HAP-1 (cell line): ENCODE results near the gene EVA1C.

Experiments used
- DNase-seq, 2 experiments: peaks; one replicate each; pipeline ENCODE4 v3.0.0-alpha.2; 2016 to 2020; ENCODE audit warnings: low spot score in 2 of 2
- H3K27me3 ChIP-seq: fragments of 250-450 bp; sonication (Bioruptor Pico); 2 replicates; pipeline ENCODE4 v1.5.1; 2020; ENCODE audit warnings: low read depth, mild to moderate bottlenecking, moderate library complexity
- H3K36me3 ChIP-seq: fragments of 250-450 bp; sonication (Bioruptor Pico); replicated peaks from 2 replicates; pipeline ENCODE4 v1.5.1; 2020; ENCODE audit warnings: mild to moderate bottlenecking
- H3K4me1 ChIP-seq: fragments of 250-450 bp; sonication (Bioruptor Pico); 2 replicates; pipeline ENCODE4 v1.5.1; 2020; ENCODE audit warnings: mild to moderate bottlenecking
- H3K4me3 ChIP-seq: fragments of 250-450 bp; sonication (Bioruptor Pico); 2 replicates; pipeline ENCODE4 v1.5.1; 2020; ENCODE audit warnings: mild to moderate bottlenecking, moderate library complexity
- H3K9me3 ChIP-seq: fragments of 250-450 bp; sonication (Bioruptor Pico); 2 replicates; pipeline ENCODE4 v1.5.1; 2020; ENCODE audit warnings: mild to moderate bottlenecking, moderate library complexity
- in situ Hi-C: fragments of 300-500 bp; cut with MboI; formaldehyde crosslinking; loops from 3 replicates; pipeline ENCODE4 v1.14.3; 2020; ENCODE audit warnings: low sequenced_read_pairs, inconsistent platforms, mixed read lengths

Gene EVA1C

DNA sequence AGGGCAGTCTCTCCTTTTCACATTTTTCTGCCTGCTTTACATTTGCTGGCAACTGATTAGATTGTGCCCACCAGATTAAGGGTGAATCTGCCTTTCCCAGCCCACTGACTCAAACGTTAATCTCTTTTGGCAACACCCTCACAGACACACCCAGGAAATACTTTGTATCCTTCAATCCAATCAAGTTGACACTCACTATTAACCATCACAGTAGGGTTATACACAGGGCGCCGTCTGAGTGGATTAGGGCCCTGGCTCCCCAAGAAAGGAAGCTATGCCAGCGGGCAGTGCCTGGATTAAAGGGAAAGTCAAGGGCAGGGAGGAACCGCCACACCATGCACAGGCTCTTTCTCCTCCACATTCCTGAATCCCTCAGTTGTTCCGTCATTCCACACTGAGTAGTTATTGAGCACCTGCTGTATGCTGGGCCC lies 56.2 kb downstream of the EVA1C start:
- H3K4me1 ChIP-seq: no peaks in the 10 kb centered on the region
- DNase-seq: no peak
- no peak overlapping the region for H3K4me3 ChIP-seq
- H3K36me3 ChIP-seq: no peaks in the 10 kb centered on the region
- H3K27me3 ChIP-seq: no peaks in the 10 kb centered on the region
- H3K9me3 ChIP-seq: no peaks in the 10 kb centered on the region
- in situ Hi-C loops: no loop called here

DNA sequence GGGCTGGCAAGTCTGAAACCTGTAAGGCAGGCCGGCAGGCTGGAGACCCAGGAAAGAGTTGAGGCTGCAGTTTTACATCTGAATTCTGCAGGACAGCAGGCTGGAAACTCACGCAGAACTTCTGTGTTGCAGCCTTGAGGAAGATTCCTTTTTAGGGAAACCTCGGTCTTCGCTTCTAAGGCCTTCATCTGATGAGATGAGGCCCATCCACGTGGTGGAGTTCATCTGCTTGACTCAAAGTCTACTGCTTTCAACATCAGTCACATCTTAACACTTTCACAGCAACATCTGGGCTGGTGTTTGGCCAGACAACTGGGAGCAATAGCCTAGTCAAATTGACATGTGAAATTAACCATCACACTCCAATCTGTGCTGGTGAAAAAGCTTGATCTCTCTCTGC lies 57.1 kb downstream of the EVA1C start:
- Histone ChIP-seq H3K27me3 (no peaks in the 10 kb centered on the region), H3K4me3 (no peak overlapping the region), H3K36me3 (no peaks in the 10 kb centered on the region), H3K4me1 (no peaks in the 10 kb centered on the region), H3K9me3 (no peaks in the 10 kb centered on the region)
- DNase-seq: no peak
- in situ Hi-C loops: no loop called here

DNA sequence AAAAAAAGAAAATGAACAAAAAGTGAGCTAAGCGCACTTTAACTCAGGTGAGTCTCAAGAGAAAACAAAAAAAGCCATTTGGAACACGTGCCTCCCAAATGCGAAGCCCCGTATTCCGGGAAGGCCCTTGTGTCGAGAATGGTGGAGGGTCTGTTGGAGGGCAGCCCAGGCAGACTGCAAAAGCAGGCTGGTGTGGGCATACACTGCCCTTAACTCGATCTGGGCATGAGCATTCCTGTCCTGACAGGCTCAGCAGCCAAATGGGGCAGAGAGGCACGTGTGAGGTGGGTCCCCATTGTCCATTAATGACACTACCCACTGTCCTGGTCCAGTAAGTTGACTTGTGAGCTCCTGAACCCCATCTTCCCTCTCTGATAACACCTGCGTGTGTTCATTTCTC lies 57.7 kb downstream of the EVA1C start:
- in situ Hi-C loops: no loop called here
- no peaks in the 10 kb centered on the region for H3K9me3 ChIP-seq
- no peaks in the 10 kb centered on the region for H3K36me3 ChIP-seq
- no peak for DNase-seq
- H3K27me3 ChIP-seq: no peaks in the 10 kb centered on the region
- no peaks in the 10 kb centered on the region for H3K4me1 ChIP-seq
- no peak overlapping the region for H3K4me3 ChIP-seq

DNA sequence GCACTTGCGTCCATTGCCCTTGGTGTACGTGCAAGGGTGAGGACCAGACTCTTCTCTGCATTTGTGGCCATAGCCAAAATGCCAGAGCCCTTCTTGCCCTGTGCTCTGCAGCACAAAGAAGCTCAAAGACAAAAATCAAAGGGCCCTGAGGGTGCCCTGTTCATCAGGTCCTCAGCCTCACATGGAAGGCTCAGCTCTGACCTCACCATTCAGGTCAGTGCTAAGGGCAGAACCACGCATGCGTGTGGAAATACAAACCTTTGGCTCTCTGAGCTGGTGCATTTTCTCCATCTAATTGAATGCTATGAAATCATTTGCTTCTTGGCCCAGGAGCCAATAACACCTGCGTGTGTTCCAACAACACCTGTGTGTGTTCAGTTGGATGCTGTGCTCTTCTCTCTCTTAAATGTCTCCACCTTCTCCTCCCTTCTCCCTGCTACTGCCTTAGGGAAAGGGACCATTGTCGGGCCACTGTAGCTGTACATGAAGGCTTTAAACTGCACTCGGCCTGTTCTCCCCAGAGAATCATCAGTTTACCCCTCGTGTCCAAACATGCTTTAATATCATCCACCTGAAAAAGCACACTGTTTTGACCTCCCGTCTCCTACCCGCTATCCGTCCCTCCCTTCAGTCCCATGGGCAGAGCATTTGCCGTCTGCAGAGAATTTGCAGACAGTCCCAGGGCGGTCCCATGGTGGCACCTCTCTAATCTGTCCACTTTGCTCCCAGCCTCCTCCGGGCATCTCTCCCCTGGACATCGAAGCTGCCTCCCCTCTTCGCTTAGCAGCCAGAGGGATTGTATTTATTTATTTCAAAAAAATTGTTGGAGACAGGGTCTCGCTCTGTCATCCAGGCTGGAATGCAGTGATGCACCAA lies 60.6 kb downstream of the EVA1C start:
- Histone ChIP-seq H3K9me3 (no peaks in the 10 kb centered on the region), H3K4me1 (no peaks in the 10 kb centered on the region), H3K36me3 (no peaks in the 10 kb centered on the region), H3K4me3 (no peak overlapping the region), H3K27me3 (no peaks in the 10 kb centered on the region)
- in situ Hi-C loops: no loop called here
- no peak for DNase-seq

DNA sequence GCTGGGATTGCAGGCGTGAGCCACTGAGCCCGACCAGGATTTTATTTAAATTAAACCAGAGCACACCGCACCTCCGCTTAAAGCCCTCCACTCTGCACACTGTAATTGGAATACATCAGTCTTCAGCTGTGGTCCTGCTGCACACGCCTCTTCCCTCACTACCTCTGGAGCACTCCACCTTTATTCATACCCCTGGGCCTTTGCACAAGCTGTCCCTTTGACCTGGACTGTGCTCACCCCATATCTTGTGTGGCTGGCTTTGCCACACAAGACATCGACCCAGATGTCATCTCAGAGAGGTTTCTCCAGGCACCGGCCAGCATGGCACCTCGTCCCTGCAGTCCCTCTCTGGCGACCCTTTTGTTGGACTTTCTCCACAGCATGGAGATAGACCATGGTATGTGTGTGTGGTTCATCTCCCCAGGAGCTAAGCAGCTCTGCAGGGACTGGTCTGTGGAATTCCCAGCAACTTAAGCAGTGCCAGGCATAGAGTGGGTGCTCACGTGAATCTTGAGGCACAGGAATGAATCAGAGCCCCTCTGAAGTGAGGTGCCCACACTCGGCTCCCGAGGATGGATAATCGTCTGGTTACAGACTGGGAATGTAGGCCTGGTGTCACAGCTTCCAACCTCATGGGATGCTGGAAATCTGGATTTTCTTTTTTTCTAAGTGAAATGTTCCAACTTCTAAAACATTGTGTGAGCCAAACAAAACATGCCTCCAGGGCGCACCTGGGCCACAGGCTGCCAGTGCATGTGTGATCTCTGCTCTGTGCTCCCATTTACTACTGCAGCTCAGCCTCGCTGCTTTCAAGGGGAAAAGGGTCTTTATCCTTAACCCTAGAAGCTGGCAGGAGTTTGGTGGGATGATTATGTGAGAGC lies 61.9 kb downstream of the EVA1C start:
- H3K4me3 ChIP-seq: no peak overlapping the region
- no peaks in the 10 kb centered on the region for H3K9me3 ChIP-seq
- no peaks in the 10 kb centered on the region for H3K36me3 ChIP-seq
- DNase-seq: no peak
- H3K27me3 ChIP-seq: no peaks in the 10 kb centered on the region
- in situ Hi-C loops: no loop called here
- no peaks in the 10 kb centered on the region for H3K4me1 ChIP-seq

DNA sequence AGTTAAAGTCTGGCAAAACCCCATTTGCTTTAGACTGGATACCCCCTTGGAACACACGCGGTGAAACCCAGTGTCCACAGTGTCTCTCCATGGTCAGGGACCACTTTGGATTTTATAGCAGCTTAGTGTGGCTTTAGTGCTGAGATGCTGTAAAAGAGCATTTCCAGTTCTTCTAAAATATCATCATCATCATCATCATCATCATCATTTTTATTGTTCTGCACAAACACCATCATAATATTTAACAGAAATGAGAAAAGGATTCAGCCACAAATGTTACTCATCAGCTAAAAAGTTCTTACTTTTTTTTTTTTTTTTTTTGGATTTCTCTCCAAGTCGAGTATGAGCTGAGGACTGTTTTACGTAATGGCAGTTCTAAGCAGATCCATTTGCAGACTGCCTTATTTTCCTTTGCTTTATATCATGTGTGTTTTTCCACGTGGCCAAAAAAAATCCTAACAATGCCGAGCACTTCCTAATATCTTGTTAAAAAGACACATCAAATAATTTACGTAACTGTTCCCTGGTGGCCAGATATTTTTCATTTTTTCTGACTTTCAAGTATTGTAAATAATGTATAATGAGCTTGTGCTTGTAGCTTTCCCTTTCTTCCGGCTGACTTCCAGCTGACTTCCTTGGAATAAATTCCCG lies 62.8 kb downstream of the EVA1C start:
- no peak for DNase-seq
- Histone ChIP-seq H3K36me3 (no peaks in the 10 kb centered on the region), H3K9me3 (no peaks in the 10 kb centered on the region), H3K27me3 (no peaks in the 10 kb centered on the region), H3K4me1 (no peaks in the 10 kb centered on the region), H3K4me3 (no peak overlapping the region)
- in situ Hi-C loops: no loop called here

DNA sequence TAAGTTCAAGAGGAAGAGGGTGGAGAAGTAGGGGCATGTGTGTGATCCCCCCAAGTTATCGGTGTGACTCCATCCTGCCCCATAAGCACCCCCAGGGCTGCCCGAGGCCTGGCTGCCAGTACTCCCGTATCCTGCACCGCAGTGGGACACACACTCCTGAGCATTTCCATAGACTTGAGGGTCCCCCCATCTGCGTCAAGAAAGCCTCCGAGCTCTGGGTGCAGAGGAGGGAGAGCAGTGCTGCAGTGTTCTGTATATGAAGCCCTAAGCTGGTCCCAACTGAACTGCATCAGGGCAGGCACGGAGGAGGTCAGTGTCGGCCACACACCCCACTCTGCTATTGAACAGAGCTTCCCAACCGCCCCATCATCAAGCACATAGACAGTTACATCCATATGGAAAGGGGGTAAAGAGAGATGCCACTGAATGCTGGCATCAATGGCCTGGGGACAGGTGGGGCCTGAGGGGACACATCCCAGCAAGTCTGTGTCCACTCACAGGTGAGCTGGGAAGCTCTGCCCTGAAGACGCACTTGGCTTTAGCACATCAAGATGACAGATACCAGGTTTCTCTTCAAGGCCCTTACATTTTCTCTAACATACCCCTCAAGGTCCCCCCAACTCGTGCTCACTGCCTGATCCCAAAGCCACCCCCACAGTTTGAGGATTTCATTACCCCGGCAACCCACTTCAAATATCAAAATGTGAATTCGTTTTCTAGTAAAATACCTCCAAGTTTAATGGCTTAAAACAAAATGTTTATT lies 64.3 kb downstream of the EVA1C start:
- in situ Hi-C loops: no loop called here
- no peaks in the 10 kb centered on the region for H3K4me1 ChIP-seq
- H3K9me3 ChIP-seq: no peaks in the 10 kb centered on the region
- H3K4me3 ChIP-seq: no peak overlapping the region
- H3K36me3 ChIP-seq: no peaks in the 10 kb centered on the region
- H3K27me3 ChIP-seq: no peaks in the 10 kb centered on the region
- no peak for DNase-seq

DNA sequence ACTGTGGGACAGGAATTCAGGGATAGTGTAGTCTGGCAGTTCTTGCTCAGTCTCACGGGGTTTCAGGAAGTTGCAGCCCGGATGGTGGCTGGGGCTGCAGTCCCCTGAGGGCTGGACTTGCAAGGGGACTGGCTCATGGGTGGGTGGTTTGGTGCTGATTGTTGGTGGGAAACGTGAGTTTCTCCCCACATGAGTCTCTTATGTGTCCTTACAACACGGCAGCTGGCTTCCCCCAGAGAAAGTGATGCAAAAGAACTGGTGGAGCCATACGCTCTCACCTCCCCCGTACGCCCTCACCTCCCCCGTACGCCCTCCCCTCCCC lies 64.9 kb downstream of the EVA1C start:
- Histone ChIP-seq H3K27me3 (no peaks in the 10 kb centered on the region), H3K9me3 (no peaks in the 10 kb centered on the region), H3K4me3 (no peak overlapping the region), H3K36me3 (no peaks in the 10 kb centered on the region), H3K4me1 (no peaks in the 10 kb centered on the region)
- DNase-seq: no peak
- in situ Hi-C loops: no loop called here

DNA sequence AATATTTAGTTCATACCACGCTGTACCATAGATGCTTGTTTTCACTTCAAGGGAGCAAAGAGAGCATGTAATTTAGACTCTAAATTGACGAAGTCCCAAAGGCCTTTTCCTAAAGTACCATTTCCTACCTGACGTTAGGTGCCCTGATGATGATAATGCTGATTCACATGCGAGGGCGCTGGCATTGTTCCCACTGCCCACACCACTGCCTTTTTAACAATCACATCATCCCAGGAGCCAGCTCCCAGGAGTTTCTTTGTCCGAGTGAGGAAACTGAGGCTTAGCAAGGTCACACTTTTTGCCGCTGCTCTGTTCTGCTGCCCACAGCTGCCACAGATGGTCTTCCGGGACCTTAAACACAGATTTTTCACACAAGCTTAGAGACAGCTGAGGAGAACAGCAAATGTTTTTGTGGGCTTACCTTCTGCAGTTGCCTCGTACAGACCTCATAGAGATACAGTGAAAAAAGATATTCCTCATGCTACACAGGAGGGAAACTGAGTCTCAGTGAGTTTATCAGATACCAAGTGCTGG lies 69.4 kb downstream of the EVA1C start:
- Histone ChIP-seq H3K9me3 (no peaks in the 10 kb centered on the region), H3K4me3 (no peak overlapping the region), H3K36me3 (no peaks in the 10 kb centered on the region), H3K4me1 (no peaks in the 10 kb centered on the region), H3K27me3 (no peaks in the 10 kb centered on the region)
- in situ Hi-C loops: no loop called here
- DNase-seq: no peak

DNA sequence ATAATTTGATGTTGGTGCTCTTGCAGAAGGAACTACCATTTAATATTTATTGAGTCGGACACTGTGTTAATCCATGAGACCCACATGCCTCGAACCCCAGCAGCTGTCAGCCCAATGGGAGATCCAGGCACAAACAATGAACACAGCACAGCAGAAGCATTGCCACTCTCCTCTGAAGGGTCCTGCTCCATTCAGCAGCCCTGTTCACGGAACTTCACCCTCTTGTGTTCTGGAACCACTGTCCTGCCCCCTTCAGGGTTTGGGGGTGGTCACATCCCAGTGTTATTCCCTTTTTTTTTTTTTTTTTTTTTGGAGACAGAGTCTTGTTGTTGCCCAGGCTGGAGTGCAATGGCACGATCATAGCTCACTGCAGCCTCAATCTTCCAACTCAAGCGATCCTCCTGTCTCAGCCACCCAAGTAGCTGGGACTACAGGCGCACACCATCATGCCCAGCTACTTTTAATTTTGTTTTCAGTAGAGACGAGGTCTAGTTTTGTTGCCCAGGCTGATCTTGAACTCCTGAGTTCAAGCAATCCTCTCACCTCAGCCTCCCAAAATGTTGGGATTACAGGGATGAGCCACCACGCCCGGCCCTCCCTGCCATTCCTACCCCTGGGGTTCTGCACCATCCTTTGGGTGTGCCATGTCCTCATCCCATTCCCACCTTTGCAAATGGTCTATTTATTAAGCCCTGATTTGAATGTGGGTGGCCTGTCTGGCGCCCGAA lies 70.2 kb downstream of the EVA1C start:
- in situ Hi-C loops: no loop called here
- no peak for DNase-seq
- no peaks in the 10 kb centered on the region for H3K36me3 ChIP-seq
- no peak overlapping the region for H3K4me3 ChIP-seq
- no peaks in the 10 kb centered on the region for H3K27me3 ChIP-seq
- no peaks in the 10 kb centered on the region for H3K9me3 ChIP-seq
- H3K4me1 ChIP-seq: no peaks in the 10 kb centered on the region

DNA sequence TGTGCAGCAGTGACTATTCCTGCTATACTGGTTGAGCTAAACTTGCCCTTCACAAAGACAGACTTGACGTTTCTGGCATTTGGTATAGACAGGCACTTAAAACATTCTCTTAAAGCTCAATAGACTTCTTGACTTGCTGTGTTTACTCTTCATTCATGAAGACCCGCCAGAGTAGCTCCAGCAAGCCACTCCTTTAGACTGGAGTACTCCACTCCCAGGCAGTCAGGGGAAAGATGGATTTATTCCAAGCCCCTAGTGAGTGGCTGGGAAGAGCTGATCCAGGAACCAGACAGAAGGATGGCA lies 70.7 kb downstream of the EVA1C start:
- no peaks in the 10 kb centered on the region for H3K4me1 ChIP-seq
- in situ Hi-C loops: no loop called here
- DNase-seq: no peak

DNA sequence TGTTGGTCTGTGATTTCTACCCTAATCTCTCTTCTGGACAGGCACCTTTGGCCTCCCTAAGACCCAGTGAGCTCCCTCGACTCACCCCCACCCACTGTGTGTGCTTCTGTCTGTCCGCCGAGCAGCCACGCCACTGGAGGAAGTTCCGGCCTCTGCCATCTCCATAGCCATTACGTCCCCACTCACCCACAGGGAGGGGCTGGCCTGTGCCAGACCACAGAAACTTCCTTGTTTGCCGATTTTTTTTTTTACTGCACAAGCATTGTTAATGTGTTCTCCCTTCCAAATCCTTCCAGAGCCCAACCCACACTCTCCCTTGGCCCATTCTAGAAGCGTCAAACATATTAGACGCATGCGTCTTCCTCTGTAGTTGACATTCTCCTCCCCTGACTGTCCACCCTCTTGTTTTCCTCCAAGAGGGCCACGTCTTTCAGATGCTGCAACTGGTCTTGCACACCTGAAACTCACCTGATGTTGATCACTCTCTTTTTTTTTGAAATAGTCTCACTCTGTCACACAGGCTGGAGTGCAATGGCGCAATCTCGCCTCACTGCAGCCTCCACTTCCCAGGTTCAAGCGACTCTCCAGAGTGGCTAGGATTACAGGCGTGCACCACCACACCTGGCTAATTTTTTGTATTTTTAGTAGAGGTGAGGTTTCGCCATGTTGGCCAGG lies 72.3 kb downstream of the EVA1C start:
- H3K27me3 ChIP-seq: no peaks in the 10 kb centered on the region
- no peaks in the 10 kb centered on the region; the same call in 1 of the 2 replicates for H3K9me3 ChIP-seq
- no peaks in the 10 kb centered on the region for H3K4me1 ChIP-seq
- no peak for DNase-seq
- H3K4me3 ChIP-seq: no peak overlapping the region
- in situ Hi-C loops: no loop called here
- H3K36me3 ChIP-seq: no peaks in the 10 kb centered on the region

More for the DNA sequence above, 70.7 kb downstream of the EVA1C start:
- Histone ChIP-seq H3K27me3 (no peaks in the 10 kb centered on the region), H3K4me3 (no peak overlapping the region), H3K9me3 (no peaks in the 10 kb centered on the region), H3K36me3 (no peaks in the 10 kb centered on the region)
